Neural cell (in vitro differentiated cells): ENCODE results near the gene PDCD1.

Experiments used
- CTCF ChIP-seq: fragments of 450-650 bp; IDR thresholded peaks from 2 replicates; pipeline ENCODE4 v1.5.1; 2014; ENCODE audit warnings: antibody characterized with exemption, mild to moderate bottlenecking, moderate library complexity; ENCODE audit not compliant: poor library complexity, severe bottlenecking
- EP300 ChIP-seq: fragments of 450-650 bp; conservative IDR thresholded peaks from 2 replicates; pipeline ENCODE4 v1.6.1; 2014; ENCODE audit warnings: antibody characterized with exemption, mild to moderate bottlenecking, moderate library complexity; ENCODE audit not compliant: poor library complexity, severe bottlenecking
- EZH2 ChIP-seq: fragments of 200-600, 300-800 bp; shearing (Covaris generic), sonication (generic); IDR thresholded peaks from 2 replicates; pipeline ENCODE4 v1.6.1; 2014; ENCODE audit warnings: antibody characterized with exemption, low read length, borderline replicate concordance, mild to moderate bottlenecking; ENCODE audit not compliant: insufficient read depth, poor library complexity, severe bottlenecking
- POLR2AphosphoS5 ChIP-seq: IDR thresholded peaks from 2 replicates; pipeline ENCODE4 v1.6.1; 2012
- RAD21 ChIP-seq: fragments of 450-650 bp; conservative IDR thresholded peaks from 2 replicates; pipeline ENCODE4 v1.6.1; 2014; ENCODE audit warnings: antibody characterized with exemption, mild to moderate bottlenecking, moderate library complexity
- TAF1 ChIP-seq: IDR thresholded peaks from 2 replicates; pipeline ENCODE4 v1.6.1; 2012; ENCODE audit warnings: low read depth

GRCh38 chr2:241851325-241852115, 7.2 kb downstream of the PDCD1 start:
- no peak for TF ChIP-seq CTCF
- TF ChIP-seq TAF1: no peak
- no peak for TF ChIP-seq EP300
- TF ChIP-seq POLR2AphosphoS5: no peak
- TF ChIP-seq EZH2: no peak
- TF ChIP-seq RAD21: no peak
